DMS53 (cell line): ENCODE measurements around the gene CHCHD3.
"Not testable (repeated sequence)": the region's sequence is repeated elsewhere in the genome, so short reads cannot be mapped to it uniquely, and the experiment has no call there.

Experiments
- DNase-seq: peaks from one replicate; lab custom pipeline; 2025; lab: John Stamatoyannopoulos, UW

CHCHD3 gene

GRCh38 chr7:132947011-132947410 lies 134.9 kb downstream of the CHCHD3 start:
- no peak for DNase-seq

DNA sequence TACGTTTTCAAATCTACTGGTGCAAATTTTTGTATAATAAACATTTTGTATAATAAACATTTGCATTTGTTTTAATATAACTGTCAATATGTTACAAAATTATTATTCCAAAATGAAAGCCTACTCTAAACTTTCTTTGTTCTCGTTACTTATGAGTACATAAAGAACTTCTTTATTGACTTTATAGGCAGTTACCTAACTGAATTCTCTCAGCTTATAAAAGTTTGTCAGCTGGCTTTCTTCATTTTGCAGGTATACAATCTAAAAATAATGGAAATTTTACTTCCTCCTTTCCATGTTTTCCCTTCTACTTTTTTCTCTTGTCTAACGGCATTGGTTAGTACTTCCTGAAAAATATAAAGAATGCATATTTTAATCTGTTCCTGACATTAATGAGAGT lies 137.1 kb downstream of the CHCHD3 start:
- no peak for DNase-seq

GRCh38 chr7:132943645-132944044 lies 138.2 kb downstream of the CHCHD3 start:
- no peak for DNase-seq

- DNase-seq = no peak
Measured at GRCh38 chr7:132942701-132943100, 139.2 kb downstream of the CHCHD3 start.

- DNase-seq = no peak
Measured at GRCh38 chr7:132941905-132942304, 140.0 kb downstream of the CHCHD3 start.

- no peak for DNase-seq
Measured at GRCh38 chr7:132941428-132941827, 140.5 kb downstream of the CHCHD3 start.

DNA sequence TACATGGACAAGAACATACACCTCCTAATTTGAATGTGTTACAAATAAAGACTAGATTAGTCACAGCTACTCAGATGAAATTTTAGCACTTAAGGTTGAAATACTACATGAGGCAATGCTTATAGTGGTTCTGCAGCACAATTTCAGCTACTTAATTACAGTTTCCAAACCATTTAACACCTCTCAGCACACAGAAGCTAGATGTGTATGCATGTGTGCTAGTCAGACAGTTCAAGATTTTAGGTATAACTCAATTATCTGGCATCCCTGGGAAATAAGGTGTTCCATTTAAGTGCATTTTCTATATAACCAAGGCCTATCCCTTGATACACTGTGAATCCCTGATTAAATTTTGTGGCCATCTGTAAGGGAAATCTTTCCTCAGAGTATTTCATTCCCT lies 141.8 kb downstream of the CHCHD3 start:
- DNase-seq = no peak

GRCh38 chr7:132939495-132939894 lies 142.4 kb downstream of the CHCHD3 start:
- DNase-seq = peak; percentile 11

GRCh38 chr7:132937286-132937685 lies 144.6 kb downstream of the CHCHD3 start:
- DNase-seq = no peak

- DNase-seq = no peak
Measured at GRCh38 chr7:132935608-132936007, 146.3 kb downstream of the CHCHD3 start.

DNA sequence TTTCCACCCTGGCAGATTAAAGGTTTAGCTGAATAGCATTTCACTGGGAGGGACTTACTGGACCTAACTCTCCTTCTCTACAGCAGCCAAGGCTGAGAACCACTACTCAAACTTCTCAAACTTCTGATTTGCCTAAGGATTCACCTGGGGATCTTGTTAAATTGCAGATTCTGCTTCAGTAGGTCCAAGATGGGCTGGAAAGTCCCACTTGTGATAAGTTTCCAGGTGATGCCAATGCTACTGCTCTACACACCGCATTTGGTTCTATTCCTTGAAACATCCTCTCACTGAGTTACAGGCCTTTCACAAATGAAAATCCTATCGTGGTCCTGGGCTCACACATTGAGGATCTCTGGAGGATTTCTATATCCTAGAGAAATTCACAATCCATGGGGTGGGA lies 147.9 kb downstream of the CHCHD3 start:
- no peak for DNase-seq

- no peak for DNase-seq
Measured at GRCh38 chr7:132933072-132933458, 148.8 kb downstream of the CHCHD3 start.

DNA sequence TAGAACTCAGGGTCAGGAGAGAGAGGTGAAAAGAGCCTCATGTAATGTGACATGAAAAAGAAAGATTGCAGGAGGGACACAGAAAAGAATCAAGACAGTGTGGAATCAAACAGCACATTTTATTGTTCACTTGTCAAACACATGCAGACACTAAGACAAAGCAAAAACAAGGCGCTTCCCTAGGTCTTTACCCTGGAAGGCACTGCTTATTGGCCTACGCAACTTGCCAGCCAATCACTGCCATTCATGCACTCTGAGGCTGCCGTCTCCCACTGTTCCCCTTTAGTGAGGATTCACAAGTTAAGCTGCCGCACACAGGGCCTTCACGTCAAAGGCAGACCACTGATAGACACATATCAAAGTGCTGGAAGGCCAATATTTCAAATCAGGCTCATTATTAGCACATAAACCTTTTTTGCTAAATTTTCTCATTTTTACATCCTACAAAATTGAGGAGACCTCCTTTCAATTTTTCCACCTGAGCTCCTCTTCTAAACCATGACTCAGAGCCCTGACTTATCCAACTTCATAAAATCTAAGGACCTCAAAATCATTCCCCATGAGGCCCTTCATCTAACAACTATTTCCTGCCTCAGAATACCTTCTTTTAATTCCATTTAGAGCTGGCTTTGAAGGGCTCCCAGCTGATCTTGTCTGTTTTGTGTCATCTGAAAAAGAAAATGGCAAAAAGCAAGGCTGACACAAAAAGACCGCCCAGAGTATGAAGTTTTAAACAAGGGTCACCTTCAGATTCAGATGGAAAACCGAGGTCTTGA lies 149.4 kb downstream of the CHCHD3 start:
- DNase-seq = no peak

DNA sequence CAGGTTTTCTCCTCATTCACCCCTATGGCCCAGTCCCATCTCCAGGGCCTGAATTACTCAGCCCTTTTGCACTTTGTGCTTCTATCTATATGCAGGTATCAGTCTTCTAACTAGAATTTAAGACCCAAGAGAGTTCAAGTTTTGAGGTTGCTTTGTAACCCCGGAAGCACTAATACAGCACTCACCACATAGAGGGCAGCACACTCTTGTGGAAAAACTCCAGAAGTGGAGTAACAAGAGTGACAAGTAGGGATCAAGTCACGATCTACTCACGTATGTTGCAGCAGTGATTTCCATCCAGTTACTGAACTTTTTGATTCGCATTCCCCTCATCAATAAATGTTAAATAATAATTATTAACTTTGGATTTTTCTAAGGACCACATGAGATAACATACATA lies 151.0 kb downstream of the CHCHD3 start:
- DNase-seq = peak; percentile 31

DNA sequence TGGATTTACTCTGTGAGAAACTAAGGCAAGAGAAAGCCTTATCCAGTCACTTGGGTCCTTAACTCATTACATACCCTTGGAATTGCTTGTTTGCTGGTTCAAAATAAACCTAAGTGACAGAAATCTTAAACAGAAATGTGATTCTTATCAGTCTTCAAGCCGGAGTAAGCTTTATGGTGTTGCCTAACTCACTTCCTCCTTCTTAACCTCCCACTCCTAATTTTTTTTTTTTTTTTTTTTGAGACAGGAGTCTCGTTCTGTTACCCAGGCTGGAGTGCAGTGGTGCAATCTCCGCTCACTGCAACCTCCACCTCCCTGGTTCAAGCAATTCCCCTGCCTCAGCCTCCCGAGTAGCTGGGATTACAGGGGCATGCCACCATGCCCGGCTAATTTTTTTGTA lies 151.9 kb downstream of the CHCHD3 start:
- not testable (repeated sequence) for DNase-seq

GRCh38 chr7:132919771-132920170 lies 162.1 kb downstream of the CHCHD3 start:
- no peak for DNase-seq

DNA sequence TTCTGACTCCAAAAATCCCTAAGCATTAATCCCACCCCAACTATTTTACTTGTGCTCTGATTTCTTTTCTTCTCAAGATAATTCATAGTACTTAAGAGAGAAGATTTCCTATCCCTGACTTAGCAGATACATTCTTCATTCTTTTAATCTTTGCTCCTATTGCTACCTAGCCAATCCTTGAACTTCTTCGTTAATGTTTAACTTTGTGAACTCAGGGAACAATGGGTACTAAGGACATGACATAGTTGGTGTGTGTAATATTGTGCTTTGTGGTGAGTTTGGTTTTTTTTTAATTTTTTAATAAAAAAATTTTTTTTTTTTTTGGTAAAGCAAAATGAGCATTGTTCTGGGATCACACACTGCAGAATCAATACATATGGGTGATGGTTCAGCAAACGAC lies 166.2 kb downstream of the CHCHD3 start:
- DNase-seq = peak; percentile 61

DNA sequence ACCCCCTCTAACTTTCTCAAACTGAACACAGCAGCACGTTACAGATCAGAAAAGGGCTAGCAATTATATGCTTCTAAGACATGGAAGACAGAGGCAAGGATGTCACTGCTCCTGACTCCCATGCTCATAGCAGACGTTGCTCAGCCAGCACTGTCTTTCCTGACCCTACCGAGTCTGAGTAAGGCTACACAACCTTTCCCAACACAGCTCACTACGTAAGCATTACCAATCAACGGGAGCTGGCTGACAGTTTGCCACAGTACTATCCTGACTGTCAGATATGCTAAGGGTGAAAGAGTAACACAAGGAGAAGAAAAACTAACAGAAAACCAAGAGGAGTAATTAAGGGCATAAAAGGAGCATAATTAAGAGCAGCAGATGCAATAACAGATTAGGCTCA lies 171.2 kb downstream of the CHCHD3 start:
- DNase-seq = no peak

DNA sequence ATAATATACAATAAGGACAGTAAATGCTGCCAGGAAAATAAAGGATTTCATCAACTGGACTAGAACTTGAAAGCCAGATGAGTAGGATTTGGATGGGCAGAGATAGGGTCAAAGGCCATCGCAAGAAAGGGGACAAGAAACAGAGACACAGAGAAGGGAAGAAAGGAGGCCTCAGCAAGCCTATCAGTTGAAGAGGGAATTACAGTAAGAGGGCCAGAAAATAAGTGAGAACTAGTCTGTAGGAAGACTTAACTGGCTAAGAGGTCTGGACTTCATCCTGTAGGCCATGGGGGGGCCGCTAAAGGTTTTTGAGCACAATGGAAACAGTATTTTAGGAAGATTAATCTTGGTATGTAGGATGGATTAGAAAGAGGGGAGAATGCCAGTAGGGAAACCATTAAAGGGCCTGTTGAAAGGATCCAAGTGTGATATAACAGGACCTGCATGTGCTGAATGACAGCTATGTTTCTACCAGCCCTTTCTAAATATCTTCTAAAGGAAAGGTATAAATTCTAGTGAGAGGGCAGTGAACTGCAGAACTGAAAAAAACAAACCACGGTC lies 174.4 kb downstream of the CHCHD3 start:
- DNase-seq = no peak

DNA sequence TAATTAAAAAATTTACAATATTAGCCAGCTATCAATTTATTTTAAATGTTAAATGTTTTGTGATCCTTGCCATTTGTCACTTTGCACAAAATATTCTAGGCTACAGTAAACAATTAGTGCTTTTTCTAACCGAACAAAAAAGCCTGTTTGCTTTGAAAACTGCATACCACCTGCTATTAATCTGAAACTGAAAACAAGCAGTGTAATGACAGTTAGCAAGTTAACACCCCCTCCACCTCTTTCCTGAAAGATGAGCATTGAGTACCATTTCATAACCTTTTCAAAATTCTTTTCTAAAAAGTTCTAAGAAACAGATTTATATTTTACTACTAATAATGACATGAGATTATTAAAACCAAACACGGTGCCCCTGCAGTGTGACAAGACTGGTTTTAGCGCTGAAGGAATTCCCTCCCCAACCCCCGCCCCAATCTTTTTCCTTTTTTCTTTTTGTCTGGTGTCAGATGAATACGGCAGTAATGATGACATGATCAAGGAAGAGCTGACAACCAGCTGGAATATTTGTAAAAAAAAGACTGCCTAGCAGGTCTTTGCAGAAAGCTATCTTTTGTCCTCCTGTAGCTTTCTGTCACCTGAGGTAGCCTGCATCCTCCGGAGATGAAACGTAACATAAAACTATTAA lies 175.6 kb downstream of the CHCHD3 start:
- DNase-seq = no peak

DNA sequence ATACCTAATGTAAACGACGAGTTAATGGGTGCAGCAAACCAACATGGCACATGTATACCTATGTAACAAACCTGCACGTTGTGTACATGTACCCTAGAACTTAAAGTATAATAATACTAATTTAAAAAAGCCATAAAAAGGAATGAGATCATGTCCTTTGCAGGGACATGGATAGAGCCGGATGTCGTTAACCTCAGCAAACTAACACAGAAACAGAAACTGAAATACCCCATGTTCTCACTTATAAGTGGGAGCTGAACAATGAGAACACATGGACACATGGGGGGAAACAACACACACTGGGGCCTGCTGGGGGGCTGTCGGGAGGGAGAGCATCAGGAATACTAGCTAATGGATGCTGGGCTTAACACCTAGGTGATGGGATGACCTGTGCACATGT lies 176.8 kb downstream of the CHCHD3 start:
- not testable (repeated sequence) for DNase-seq

- no peak for DNase-seq
Measured at GRCh38 chr7:132904209-132904608, 177.7 kb downstream of the CHCHD3 start.

GRCh38 chr7:132902294-132902693 lies 179.6 kb downstream of the CHCHD3 start:
- DNase-seq = not testable (repeated sequence)
